ENCODE data around the gene MEX3D.

MEX3D gene

DNA sequence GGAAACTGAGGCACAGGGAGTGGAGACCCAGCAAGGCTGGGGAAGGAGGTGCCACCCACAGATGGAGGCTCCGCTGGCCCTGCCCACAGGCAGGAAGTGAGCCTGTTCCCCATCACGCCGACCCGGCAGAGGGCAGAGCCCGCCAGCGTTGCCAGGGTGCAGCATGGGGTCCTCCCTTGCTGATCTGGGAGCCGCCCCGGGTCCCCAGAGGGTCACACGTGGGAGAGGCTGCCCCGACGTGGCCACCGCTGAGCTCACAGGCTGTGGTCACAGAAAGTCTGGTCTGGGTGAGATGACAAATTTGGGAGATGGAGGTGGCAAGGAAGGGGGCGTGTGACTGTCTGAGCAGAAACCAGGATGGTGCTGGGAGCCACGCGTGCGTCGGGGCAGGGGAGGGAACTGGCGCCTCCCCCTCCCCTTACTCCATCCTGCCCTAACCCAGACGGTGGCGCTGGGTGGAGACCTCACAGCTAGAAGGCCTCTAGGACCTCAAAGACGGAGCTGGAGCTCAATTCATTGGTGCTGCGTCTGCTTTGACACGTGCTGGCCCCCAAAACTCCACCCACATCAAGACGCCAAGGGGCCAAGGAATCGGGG lies 7.7 kb downstream of the MEX3D start:
- H3K4me3 ChIP-seq, result no peak overlapping the region
- H3K9me3 ChIP-seq (ENCODE audit: low read depth, low read length), result no peaks in the 10 kb centered on the region
- no peak overlapping the region for H3K27ac ChIP-seq
- no peak overlapping the region for H3K9ac ChIP-seq (ENCODE audit: insufficient read length)
- H3K36me3 ChIP-seq (ENCODE audit: insufficient read depth, low read length), result peaks cover 6% of the 10 kb centered on the region; the same call in 1 of the 2 replicates
- TF ChIP-seq EZH2 (IDR thresholded peaks at IDR 0.05) (no peak), POLR2AphosphoS5 (IDR thresholded peaks at IDR 0.05; ENCODE audit: borderline replicate concordance, low read depth, low read length) (no peak), FOXP2 (optimal IDR thresholded peaks at IDR 0.05; ENCODE audit: control extremely low read depth, extremely low read length, insufficient read depth) (no peak)
- DNase-seq (ENCODE audit: low read depth, low spot score), result no peak

DNA sequence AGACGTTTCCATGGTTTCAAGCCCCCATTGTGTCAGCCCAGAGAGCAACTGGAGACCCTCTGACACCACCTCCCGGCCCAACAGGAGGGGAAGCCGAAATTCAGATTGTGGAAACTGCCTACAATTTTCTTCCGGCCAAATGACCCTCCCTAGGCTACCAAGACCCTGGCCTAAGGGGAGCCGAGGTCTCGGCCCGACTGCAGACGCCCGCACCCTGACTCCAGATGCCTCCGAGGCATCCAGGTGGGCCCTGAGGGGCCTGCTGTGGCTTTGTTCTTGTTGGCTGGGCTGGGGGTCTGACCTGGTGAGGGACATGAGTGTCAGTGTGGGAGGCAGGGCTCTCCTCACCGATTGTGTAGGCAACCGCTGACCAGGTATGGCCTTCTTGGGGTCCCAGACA lies 9.6 kb downstream of the MEX3D start:
- DNase-seq (ENCODE audit: low read depth, low spot score), result no peak
- H3K9ac ChIP-seq (ENCODE audit: insufficient read length), result no peak overlapping the region
- no peak overlapping the region for H3K27ac ChIP-seq
- H3K4me3 ChIP-seq, result no peak overlapping the region
- no peak for TF ChIP-seq EZH2 (IDR thresholded peaks at IDR 0.05)
- no peak for TF ChIP-seq FOXP2 (optimal IDR thresholded peaks at IDR 0.05; ENCODE audit: control extremely low read depth, extremely low read length, insufficient read depth)
- TF ChIP-seq POLR2AphosphoS5 (IDR thresholded peaks at IDR 0.05; ENCODE audit: borderline replicate concordance, low read depth, low read length), result no peak
- peaks cover 5% of the 10 kb centered on the region; the same call in 1 of the 2 replicates for H3K36me3 ChIP-seq (ENCODE audit: insufficient read depth, low read length)
- no peaks in the 10 kb centered on the region for H3K9me3 ChIP-seq (ENCODE audit: low read depth, low read length)

DNA sequence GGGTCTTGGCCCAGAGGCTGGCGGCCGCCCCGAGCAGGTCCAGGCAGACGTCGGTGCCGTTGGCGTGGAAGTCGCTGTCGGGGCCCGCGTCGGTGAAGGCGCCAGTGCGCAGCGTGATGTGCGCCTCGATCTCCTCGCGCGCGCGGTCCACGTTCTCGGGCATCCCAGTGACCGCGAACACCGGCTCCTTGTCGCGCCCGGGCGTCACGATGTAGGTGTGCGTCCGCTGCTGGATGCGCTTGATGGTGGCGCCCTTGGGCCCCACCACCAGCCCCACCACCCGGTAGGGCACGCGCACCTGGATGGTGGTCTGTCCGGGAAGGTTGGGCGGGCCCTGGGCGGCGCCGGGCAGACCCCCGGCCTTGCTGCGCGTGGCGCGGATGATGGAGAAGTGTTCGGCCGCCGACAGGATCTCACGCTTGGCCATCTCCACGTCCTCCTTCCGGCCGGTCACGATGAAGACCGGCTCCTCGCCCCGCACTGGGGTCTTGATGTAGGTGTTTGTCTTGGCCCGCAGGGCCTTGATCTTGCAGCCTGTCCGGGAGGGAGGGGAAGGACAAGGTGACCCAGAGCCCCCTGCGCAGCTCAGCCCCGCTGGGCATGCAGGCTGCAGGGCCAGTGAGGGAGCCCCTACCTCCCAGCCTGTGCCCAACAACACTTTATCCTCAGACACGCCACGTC lies 11.6 kb downstream of the MEX3D start:
- Histone ChIP-seq H3K27ac (no peak overlapping the region), H3K9me3 (ENCODE audit: low read depth, low read length) (no peaks in the 10 kb centered on the region), H3K36me3 (ENCODE audit: insufficient read depth, low read length) (peaks cover 5% of the 10 kb centered on the region; the same call in 1 of the 2 replicates), H3K9ac (ENCODE audit: insufficient read length) (no peak overlapping the region), H3K4me3 (no peak overlapping the region)
- DNase-seq (ENCODE audit: low read depth, low spot score), result no peak
- TF ChIP-seq FOXP2 (optimal IDR thresholded peaks at IDR 0.05; ENCODE audit: control extremely low read depth, extremely low read length, insufficient read depth) (no peak), POLR2AphosphoS5 (IDR thresholded peaks at IDR 0.05; ENCODE audit: borderline replicate concordance, low read depth, low read length) (no peak), EZH2 (IDR thresholded peaks at IDR 0.05) (no peak)

DNA sequence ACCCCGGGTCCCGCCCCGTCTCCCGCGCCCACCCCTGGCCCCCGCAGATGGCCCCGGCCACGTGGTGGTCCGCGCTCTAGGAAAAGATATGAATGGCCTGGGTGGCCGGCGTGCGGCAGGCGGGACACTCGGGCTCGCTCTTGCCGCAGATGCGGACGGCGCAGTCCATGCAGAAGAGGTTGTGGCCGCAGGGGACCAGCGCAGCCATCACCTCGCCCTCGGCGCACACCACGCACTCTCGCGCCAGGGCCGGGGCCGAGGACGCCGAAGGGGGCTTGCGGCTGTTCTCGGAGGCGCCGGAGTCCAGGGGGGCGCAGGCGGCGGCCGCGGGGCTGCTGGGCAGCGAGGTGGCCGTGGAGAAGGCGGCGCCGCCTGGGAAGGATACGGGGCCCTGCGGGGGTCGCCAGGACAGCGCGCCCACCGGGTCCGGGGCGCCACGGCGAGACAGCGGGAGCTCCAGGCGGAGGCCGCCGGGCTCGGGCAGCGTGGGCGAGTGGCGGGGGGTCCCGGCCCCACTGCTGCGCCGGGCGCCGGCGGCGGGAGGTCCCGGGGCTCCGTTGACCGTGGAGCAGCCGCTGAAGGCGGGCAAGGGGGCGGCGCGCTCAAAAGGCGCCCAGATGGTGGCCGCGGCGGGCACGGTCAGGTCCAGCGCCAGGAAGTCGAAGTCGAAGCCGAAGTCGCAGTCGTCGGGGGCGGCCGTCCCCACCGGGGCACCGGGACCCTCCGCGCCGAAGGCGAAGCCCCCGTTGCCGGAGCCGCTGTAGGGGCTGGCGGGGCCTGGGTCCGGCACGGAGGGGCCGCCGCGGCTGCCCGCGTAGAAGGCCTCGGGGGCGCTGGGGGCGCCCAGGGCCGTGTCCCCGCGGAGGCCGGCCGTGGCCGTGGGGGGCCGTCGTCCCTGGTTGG lies 12.4 kb downstream of the MEX3D start:
- TF ChIP-seq EZH2 (IDR thresholded peaks at IDR 0.05), result no peak
- no peak overlapping the region for H3K9ac ChIP-seq (ENCODE audit: insufficient read length)
- no peak for DNase-seq (ENCODE audit: low read depth, low spot score)
- no peak overlapping the region for H3K4me3 ChIP-seq
- H3K36me3 ChIP-seq (ENCODE audit: insufficient read depth, low read length), result peaks cover 5% of the 10 kb centered on the region; the same call in 1 of the 2 replicates
- H3K27ac ChIP-seq, result no peak overlapping the region
- no peaks in the 10 kb centered on the region for H3K9me3 ChIP-seq (ENCODE audit: low read depth, low read length)

DNA sequence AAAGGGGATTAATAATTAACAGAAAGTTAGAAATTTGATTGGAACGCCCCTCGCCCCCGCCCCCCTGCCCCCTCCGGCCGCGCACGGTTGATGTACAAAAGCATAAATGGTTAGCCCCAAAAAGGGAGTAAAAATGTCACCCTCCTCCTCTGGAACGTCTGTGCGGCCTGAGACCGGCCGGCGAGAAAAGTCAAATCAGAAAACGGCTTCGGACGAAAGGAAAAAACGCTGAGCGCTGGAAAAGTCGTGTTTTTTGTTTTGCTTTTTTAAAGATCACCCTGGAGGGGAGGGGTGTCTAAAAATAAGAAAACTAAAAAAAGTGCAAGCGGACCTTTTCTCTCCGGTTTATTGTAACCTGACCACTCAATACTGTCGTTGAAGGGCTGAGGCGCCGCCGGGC lies 13.2 kb downstream of the MEX3D start:
- H3K9ac ChIP-seq (ENCODE audit: insufficient read length), result no peak overlapping the region
- no peak for DNase-seq (ENCODE audit: low read depth, low spot score)
- H3K27ac ChIP-seq, result no peak overlapping the region
- no peak overlapping the region for H3K4me3 ChIP-seq
- no peaks in the 10 kb centered on the region for H3K9me3 ChIP-seq (ENCODE audit: low read depth, low read length)
- peaks cover 5% of the 10 kb centered on the region; the same call in 1 of the 2 replicates for H3K36me3 ChIP-seq (ENCODE audit: insufficient read depth, low read length)
- no peak for TF ChIP-seq POLR2AphosphoS5 (IDR thresholded peaks at IDR 0.05; ENCODE audit: borderline replicate concordance, low read depth, low read length)
- TF ChIP-seq FOXP2 (optimal IDR thresholded peaks at IDR 0.05; ENCODE audit: control extremely low read depth, extremely low read length, insufficient read depth), result no peak
- TF ChIP-seq EZH2 (IDR thresholded peaks at IDR 0.05), result no peak

DNA sequence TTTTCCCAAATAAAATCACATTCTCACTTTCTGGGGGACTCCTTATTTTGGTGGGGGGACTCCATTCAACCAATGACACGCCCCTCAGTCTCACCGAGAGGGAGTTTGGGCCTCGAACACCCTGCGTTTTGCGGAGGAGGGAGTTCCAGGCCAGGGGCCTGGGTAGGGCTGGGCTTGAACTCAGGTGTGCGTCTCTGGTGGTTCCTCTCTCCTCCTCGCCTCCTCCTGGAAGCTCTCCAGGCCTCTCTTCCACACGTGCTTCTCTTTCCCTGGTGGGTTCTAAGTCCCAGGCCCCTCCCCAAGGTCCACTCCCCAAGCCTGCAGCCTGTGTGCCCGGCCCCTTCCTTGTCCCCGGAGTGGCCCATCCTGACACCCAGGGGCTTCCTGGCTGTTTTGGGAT lies 14.7 kb downstream of the MEX3D start:
- DNase-seq (ENCODE audit: low read depth, low spot score), result no peak
- Histone ChIP-seq H3K4me3 (no peak overlapping the region), H3K36me3 (ENCODE audit: insufficient read depth, low read length) (peaks cover 5% of the 10 kb centered on the region; the same call in 1 of the 2 replicates), H3K9ac (ENCODE audit: insufficient read length) (no peak overlapping the region), H3K27ac (no peak overlapping the region), H3K9me3 (ENCODE audit: low read depth, low read length) (no peaks in the 10 kb centered on the region)
- TF ChIP-seq POLR2AphosphoS5 (IDR thresholded peaks at IDR 0.05; ENCODE audit: borderline replicate concordance, low read depth, low read length) (no peak), FOXP2 (optimal IDR thresholded peaks at IDR 0.05; ENCODE audit: control extremely low read depth, extremely low read length, insufficient read depth) (no peak), EZH2 (IDR thresholded peaks at IDR 0.05) (no peak)

DNA sequence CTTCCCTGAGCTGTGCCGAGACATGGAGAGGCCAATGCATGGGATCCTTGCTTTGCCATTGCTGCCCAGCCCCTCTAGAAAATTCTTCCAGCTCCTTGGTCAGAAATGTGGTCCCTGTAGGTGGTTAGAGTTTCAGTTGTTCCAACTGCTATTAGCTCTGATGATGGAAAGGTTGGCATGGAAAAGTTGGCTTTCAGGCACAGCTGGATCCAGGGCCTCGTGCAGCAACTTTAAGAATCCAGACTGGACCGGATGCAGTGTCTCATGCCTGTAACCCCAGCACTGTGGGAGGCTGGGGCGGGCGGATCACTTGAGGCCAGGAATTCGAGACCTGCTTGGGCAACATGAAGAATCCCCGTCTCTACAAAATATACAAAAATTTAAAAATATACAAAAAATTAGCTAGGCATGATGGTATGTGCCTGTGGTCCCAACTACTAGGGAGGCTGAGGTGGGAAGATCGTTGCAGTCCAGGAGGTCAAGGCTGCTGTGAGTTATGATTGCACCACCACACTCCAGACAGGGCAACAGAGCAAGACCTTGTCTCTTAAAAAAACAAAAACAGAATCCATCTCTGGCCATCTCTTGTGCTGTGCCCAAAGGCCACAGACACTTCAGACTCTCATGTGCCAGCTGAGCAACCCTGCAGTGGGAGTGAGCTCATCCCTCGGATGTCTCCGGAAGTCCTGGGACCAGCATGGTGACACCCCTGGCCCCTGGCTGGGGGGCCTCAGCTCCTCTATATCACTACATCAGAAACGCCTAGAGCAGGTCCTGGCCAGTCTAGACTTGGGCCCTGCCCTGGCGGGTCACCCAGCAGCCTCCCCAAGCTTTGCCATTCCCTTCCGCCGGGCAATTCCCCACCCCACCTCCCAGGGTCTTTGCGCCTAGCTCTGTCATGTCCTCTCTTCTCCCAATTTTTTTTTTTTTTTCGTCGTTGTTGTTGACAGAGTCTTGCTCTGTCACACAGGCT lies 16.8 kb downstream of the MEX3D start:
- no peak for TF ChIP-seq EZH2 (IDR thresholded peaks at IDR 0.05)
- TF ChIP-seq POLR2AphosphoS5 (IDR thresholded peaks at IDR 0.05; ENCODE audit: borderline replicate concordance, low read depth, low read length), result no peak
- TF ChIP-seq FOXP2 (optimal IDR thresholded peaks at IDR 0.05; ENCODE audit: control extremely low read depth, extremely low read length, insufficient read depth), result no peak
- no peaks in the 10 kb centered on the region for H3K9me3 ChIP-seq (ENCODE audit: low read depth, low read length)
- H3K27ac ChIP-seq, result no peak overlapping the region
- DNase-seq (ENCODE audit: low read depth, low spot score), result no peak
- no peaks in the 10 kb centered on the region; the same call in 1 of the 2 replicates for H3K36me3 ChIP-seq (ENCODE audit: insufficient read depth, low read length)
- H3K9ac ChIP-seq (ENCODE audit: insufficient read length), result no peak overlapping the region
- H3K4me3 ChIP-seq, result no peak overlapping the region
